Gastroesophageal sphincter (tissue), 4 donors: ENCODE results near the gene TTLL1. TPM values are rescaled to one million over a fixed set of nuclear protein-coding genes. Genes with fewer than 3 reads are reported as not detected.

Experiments used
- ATAC-seq: fragments of 150-250 bp; one replicate; pipeline ENCODE4 v1.9.1; 2016; ENCODE audit warnings: mild to moderate bottlenecking, moderate library complexity
- H3K27ac ChIP-seq, 4 donors: fragments of 200-600 bp; sonication (generic) in 3 of 4; 1 replicate in 3 of 4; 2 replicates in 1 of 4; pipeline ENCODE4 v1.5.1; 2016 to 2019
- H3K27me3 ChIP-seq: fragments of 200-600 bp; sonication (generic); one replicate; pipeline ENCODE4 v1.5.1; 2019
- H3K36me3 ChIP-seq, 2 donors: fragments of 200-600 bp; sonication (generic); one replicate each; pipeline ENCODE4 v1.5.1; 2019; ENCODE audit warnings: control low read depth in 1 of 2
- H3K4me1 ChIP-seq, 3 donors: fragments of 200-600 bp; sonication (generic); 1 replicate in 2 of 3; 2 replicates in 1 of 3; pipeline ENCODE4 v1.5.1; 2016 to 2019; ENCODE audit warnings: control low read depth in 2 of 3
- H3K4me3 ChIP-seq, 2 donors: fragments of 200-600 bp; sonication (generic); one replicate each; pipeline ENCODE4 v1.5.1; 2019; ENCODE audit warnings: mild to moderate bottlenecking in 1 of 2, moderate library complexity in 1 of 2
- H3K9me3 ChIP-seq, 3 donors: fragments of 200-600 bp; sonication (generic); one replicate each; pipeline ENCODE4 v1.5.1; 2017 to 2019; ENCODE audit warnings: control low read depth in 2 of 3
- CTCF ChIP-seq, 4 experiments: fragments of 200-600 bp in 2 of 4; fragments of 450-650 bp in 2 of 4; sonication (generic) in 1 of 4; IDR thresholded peaks; one replicate each; pipeline ENCODE4 v1.5.1; 2017 to 2019; ENCODE audit warnings: antibody characterized with exemption in 4 of 4, mild to moderate bottlenecking in 2 of 4, moderate library complexity in 2 of 4
- EP300 ChIP-seq: sonication (generic); formaldehyde crosslinking; IDR thresholded peaks from one replicate; pipeline ENCODE4 v1.6.1; 2017; ENCODE audit warnings: antibody characterized with exemption, mild to moderate bottlenecking
- POLR2A ChIP-seq, 2 donors: fragments of 450-650 bp; IDR thresholded peaks; one replicate each; pipeline ENCODE4 v1.6.1; 2017; ENCODE audit warnings: antibody characterized with exemption in 2 of 2, mild to moderate bottlenecking in 2 of 2, moderate library complexity in 1 of 2
- POLR2AphosphoS5 ChIP-seq: sonication (generic); formaldehyde crosslinking; IDR thresholded peaks from one replicate; pipeline ENCODE4 v1.6.1; 2017; ENCODE audit warnings: antibody characterized with exemption
- WGBS, 2 donors: methylation state at CpG; one replicate each; pipeline ENCODE4 v1.1.5; 2018; ENCODE audit warnings: low coverage in 1 of 2; 5-methylcytosine and 5-hydroxymethylcytosine counted together
- total RNA-seq, 4 donors: library from RNA; depleted of rRNA; stranded (reverse); fragments of >200 nt; gene quantifications; one replicate each; pipeline ENCODE4 v1.1.0, GENCODE V29; 2016

Gene TTLL1
- total RNA-seq, 4 donors from 2014 or later: 3.9 to 8.0 (median 5.4) TPM

GRCh38 chr22:43077121-43077877 lies 11.9 kb downstream of the TTLL1 start:
- ATAC-seq: no peak
- TF ChIP-seq POLR2A (IDR thresholded peaks at IDR 0.05): no peak
- no peak for TF ChIP-seq POLR2AphosphoS5
- TF ChIP-seq CTCF (IDR thresholded peaks at IDR 0.05): no peak
- no peak for TF ChIP-seq EP300

GRCh38 chr22:43066844-43067385 lies 22.3 kb downstream of the TTLL1 start:
- 86 to 94% methylated on average over 4 to 7 of the region's 11 CpGs for WGBS, 2 donors
- Histone ChIP-seq H3K4me1 (no peaks in the 10 kb centered on the region), H3K27me3 (no peaks in the 10 kb centered on the region), H3K27ac (no peak overlapping the region), H3K4me3 (no peak overlapping the region), H3K9me3 (no peaks in the 10 kb centered on the region), H3K36me3 (peaks cover 0 to 84% of the 10 kb centered on the region in 2 donors)
- no peak for ATAC-seq
- TF ChIP-seq EP300 (no peak), POLR2A (IDR thresholded peaks at IDR 0.05) (no peak), CTCF (IDR thresholded peaks at IDR 0.05) (no peak), POLR2AphosphoS5 (no peak)

More at GRCh38 chr22:43077121-43077877, 11.9 kb downstream of the TTLL1 start:
- H3K9me3 ChIP-seq: no peaks in the 10 kb centered on the region
- peaks cover 0 to 31% of the 10 kb centered on the region in 2 donors for H3K36me3 ChIP-seq
- no peak overlapping the region for H3K4me3 ChIP-seq
- H3K4me1 ChIP-seq: no peaks in the 10 kb centered on the region
- no peak overlapping the region for H3K27ac ChIP-seq
- 67 to 90% methylated on average over 1 to 7 of the region's 20 CpGs for WGBS, 2 donors
- H3K27me3 ChIP-seq: no peaks in the 10 kb centered on the region

GRCh38 chr22:43066134-43066533 lies 23.1 kb downstream of the TTLL1 start:
- Histone ChIP-seq H3K4me1 (no peaks in the 10 kb centered on the region), H3K4me3 (no peak overlapping the region), H3K9me3 (no peaks in the 10 kb centered on the region), H3K27me3 (no peaks in the 10 kb centered on the region), H3K36me3 (peaks cover 0 to 84% of the 10 kb centered on the region in 2 donors), H3K27ac (no peak overlapping the region)
- ATAC-seq: no peak
- TF ChIP-seq EP300: no peak
- TF ChIP-seq CTCF (IDR thresholded peaks at IDR 0.05): no peak
- TF ChIP-seq POLR2A (IDR thresholded peaks at IDR 0.05): no peak
- no peak for TF ChIP-seq POLR2AphosphoS5
- 88% methylated on average over 6 of the region's 7 CpGs; no CpG with 5 or more reads in 1 of the 2 donors for WGBS, 2 donors

- Histone ChIP-seq H3K27me3 (no peaks in the 10 kb centered on the region), H3K36me3 (peaks cover 0 to 83% of the 10 kb centered on the region in 2 donors), H3K27ac (no peak overlapping the region), H3K4me3 (no peak overlapping the region), H3K4me1 (no peaks in the 10 kb centered on the region), H3K9me3 (no peaks in the 10 kb centered on the region)
- TF ChIP-seq POLR2AphosphoS5 (no peak), EP300 (no peak), CTCF (IDR thresholded peaks at IDR 0.05) (peak in 2 of 4 experiments; percentile 42 to 54), POLR2A (IDR thresholded peaks at IDR 0.05) (no peak)
- no peak for ATAC-seq
- WGBS, 2 donors: 57 to 100% methylated on average over 1 of the region's 5 CpGs
Observed at GRCh38 chr22:43060183-43060582, 29.0 kb downstream of the TTLL1 start.

GRCh38 chr22:43057641-43058040 lies 31.6 kb downstream of the TTLL1 start:
- WGBS, 2 donors: 80 to 82% methylated on average over 5 of the region's 7 CpGs
- H3K4me3 ChIP-seq: no peak overlapping the region
- H3K4me1 ChIP-seq: no peaks in the 10 kb centered on the region
- no peak overlapping the region for H3K27ac ChIP-seq
- no peaks in the 10 kb centered on the region for H3K9me3 ChIP-seq
- no peak for ATAC-seq
- H3K36me3 ChIP-seq: peaks cover 0 to 69% of the 10 kb centered on the region in 2 donors
- H3K27me3 ChIP-seq: no peaks in the 10 kb centered on the region
- TF ChIP-seq POLR2A (IDR thresholded peaks at IDR 0.05) (no peak), CTCF (IDR thresholded peaks at IDR 0.05) (no peak), EP300 (no peak), POLR2AphosphoS5 (no peak)
